ENCODE results near the gene GJC2.

Gene GJC2

DNA sequence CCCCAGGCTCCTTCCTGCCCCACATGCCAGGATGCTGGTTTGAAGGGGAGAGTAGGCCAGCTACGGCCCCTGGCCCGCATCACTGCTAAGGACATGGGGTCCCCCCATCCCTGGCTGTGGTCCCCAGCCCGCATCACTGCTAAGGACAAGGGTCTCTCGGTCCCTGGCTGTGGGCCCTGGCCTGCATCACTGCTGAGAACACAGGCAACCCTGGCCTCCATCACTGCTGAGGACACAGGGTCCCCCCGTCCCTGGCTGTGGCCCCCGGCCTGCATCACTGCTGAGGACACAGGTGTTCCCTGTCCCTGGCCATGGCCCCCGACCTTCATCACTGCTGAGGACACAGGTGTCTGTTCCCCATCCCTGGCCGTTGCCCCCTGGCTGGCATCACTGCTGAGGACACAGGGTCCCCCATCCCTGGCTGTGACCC is 57.7 kb downstream of the GJC2 start:
- Histone ChIP-seq H3K4me2 (ENCODE audit: insufficient read depth, low read length, poor library complexity, severe bottlenecking) (no peak overlapping the region), H2BK120ac (ENCODE audit: low read depth, low read length) (no peak overlapping the region), H2BK15ac (ENCODE audit: low read length) (peak overlapping the region; percentile 96), H4K91ac (ENCODE audit: low read depth, low read length, poor library complexity) (no peak overlapping the region), H3K27me3 (ENCODE audit: control insufficient read depth in 3 of 3, insufficient read depth in 3 of 3, low read depth in 1 of 3, low read length in 3 of 3) (peaks cover 0 to 10% (median 5%) of the 10 kb centered on the region in 3 experiments), H2BK5ac (ENCODE audit: low read length) (peak overlapping the region; percentile 82), H3K14ac (ENCODE audit: low read length) (peak overlapping the region; percentile 21), H3K79me1 (ENCODE audit: low read depth, low read length) (peaks cover 8% of the 10 kb centered on the region), H3K4me3 (ENCODE audit: low read length in 2 of 2) (peak overlapping the region in 1 of 2 donors; percentile 2), H3K18ac (ENCODE audit: low read length) (peak overlapping the region; percentile 87), H2BK12ac (ENCODE audit: low read length) (peak overlapping the region; percentile 73), H2AK5ac (ENCODE audit: low read depth, low read length) (peak overlapping the region; percentile 99), H3K27ac (replicated peaks; ENCODE audit: low read length) (no peak overlapping the region), H3K4me1 (ENCODE audit: control insufficient read depth in 2 of 2, insufficient read depth in 1 of 2, low read depth in 1 of 2, low read length in 2 of 2) (peaks cover 25 to 28% of the 10 kb centered on the region in 2 donors), H2AFZ (ENCODE audit: low read length) (peak overlapping the region; percentile 85), H3K36me3 (replicated peaks in 1 of 2; ENCODE audit: control insufficient read depth in 2 of 2, insufficient read depth in 2 of 2, low read length in 2 of 2) (no peaks in the 10 kb centered on the region), H3K23ac (ENCODE audit: low read depth, low read length, poor library complexity) (no peak overlapping the region), H3K9ac (ENCODE audit: low read depth, low read length, poor library complexity) (peak overlapping the region; percentile 63), H4K8ac (ENCODE audit: low read depth, low read length) (peak overlapping the region; percentile 17), H3K9me3 (replicated peaks in 1 of 2; ENCODE audit: control insufficient read depth in 2 of 2, insufficient read depth in 1 of 2, low read depth in 1 of 2, low read length in 2 of 2) (peaks cover 0 to 3% of the 10 kb centered on the region in 2 donors), H3K4ac (ENCODE audit: low read length) (peak overlapping the region; percentile 37)
- no peak for DNase-seq (ENCODE audit: low spot score)
- WGBS, 2 donors (ENCODE audit: extremely low coverage in 2 of 2, insufficient read length in 2 of 2, insufficient replicate concordance in 1 of 2), result no CpG with 5 or more reads among the region's 8 CpGs

DNA sequence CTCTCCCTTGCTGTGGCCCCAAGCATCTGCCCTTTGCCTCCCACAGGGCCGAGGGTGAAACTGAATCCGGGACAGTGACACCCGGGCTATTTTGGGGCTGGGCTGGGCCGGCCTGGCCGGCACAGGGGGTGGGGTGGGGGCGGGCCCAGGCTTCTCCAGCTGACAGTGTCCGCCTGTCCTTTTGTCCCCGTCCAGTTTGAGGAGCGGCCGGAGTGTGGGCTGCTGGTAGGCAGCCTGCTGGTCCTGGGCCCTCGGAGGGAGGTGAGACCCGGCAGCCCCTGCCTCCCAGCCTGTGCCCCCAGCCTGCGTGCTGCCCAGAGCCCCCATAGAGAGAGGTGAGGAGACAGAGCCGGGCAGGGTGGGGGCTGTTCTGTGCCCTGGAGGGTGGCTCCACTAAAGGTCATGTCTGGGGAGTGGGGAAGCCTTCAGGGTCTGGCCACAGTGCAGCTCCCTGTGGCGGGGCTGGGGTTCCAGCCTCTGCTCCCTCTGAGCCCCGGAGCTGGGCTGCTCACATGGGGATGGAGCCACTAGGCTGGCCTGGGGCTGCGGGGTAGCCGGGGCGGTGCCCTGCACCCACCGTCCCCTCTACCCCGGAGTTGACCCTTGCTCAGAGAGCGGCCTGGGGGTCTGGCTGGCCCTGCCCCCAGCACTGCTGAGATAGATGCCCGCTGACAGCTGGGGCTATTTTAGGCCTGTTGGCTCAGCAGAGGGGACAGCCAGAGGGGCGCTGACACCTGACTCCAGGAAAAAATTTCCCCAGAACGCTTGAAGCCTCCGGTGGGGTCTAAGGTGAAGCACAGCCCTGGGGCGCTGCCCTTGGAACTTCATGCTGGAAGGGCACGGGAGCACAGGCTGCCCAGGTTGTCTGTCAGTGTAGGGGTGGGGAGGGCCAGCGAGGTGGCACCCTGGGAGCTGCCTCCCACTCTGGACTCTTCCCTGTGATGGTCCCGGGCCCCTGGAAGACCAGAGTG is 58.4 kb downstream of the GJC2 start, which contains the start of gene OBSCN:
TSS of gene OBSCN (plus strand) at position 194 of the 971 bp plus-strand sequence. CDS start 3,740 bp downstream, outside the sequence.
- peaks cover 0 to 13% (median 7%) of the 10 kb centered on the region in 3 experiments for H3K27me3 ChIP-seq (ENCODE audit: control insufficient read depth in 3 of 3, insufficient read depth in 3 of 3, low read depth in 1 of 3, low read length in 3 of 3)
- peak within 1 kb of the TSS; percentile 85 for H2AFZ ChIP-seq (ENCODE audit: low read length)
- no peak for DNase-seq (ENCODE audit: low spot score)

DNA sequence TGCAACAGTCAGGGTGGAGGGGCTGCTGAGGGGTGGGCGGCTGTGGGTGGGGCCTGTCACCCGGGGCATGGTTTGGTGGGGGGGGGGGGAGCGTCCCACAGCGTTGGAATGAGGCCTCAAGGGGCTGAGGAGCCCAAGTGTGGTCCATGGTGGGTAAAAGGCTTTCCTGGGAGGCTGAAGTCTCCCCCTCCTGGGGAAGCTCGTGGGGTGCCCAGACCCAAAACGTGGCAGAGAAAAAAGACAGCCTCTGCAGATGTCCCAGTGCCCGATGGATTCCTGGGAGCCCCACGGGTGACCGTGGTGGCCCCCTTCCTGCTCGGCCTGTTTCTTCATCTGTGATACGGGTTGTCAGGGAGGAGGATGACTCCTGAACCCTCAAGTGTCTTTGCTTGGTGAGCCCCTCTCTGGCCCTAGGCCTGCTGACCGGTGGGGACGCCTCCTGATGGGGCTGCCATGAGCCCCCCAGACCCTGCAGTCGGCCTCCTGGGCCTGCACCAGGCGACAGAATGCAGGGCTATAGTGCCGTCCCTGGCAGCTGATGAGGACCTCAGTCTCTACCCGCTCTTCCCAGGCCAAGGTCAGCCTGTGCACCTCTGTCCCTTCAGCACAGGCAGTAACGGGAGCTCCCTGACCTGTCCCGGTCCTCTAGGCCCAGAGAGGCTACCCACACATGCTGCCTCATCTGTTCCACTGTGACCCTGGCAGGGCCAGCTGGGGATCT is 59.3 kb downstream of the GJC2 start:
- H4K8ac ChIP-seq (ENCODE audit: low read depth, low read length), result no peak overlapping the region
- peak overlapping the region; percentile 82 for H2BK5ac ChIP-seq (ENCODE audit: low read length)
- H3K36me3 ChIP-seq (replicated peaks in 1 of 2; ENCODE audit: control insufficient read depth in 2 of 2, insufficient read depth in 2 of 2, low read length in 2 of 2), result no peaks in the 10 kb centered on the region
- peak overlapping the region; percentile 57 for H3K18ac ChIP-seq (ENCODE audit: low read length)
- H3K4ac ChIP-seq (ENCODE audit: low read length), result peak overlapping the region; percentile 76
- H2BK15ac ChIP-seq (ENCODE audit: low read length), result no peak overlapping the region
- H3K27me3 ChIP-seq (ENCODE audit: control insufficient read depth in 3 of 3, insufficient read depth in 3 of 3, low read depth in 1 of 3, low read length in 3 of 3), result peaks cover 0 to 13% (median 7%) of the 10 kb centered on the region in 3 experiments
- peaks cover 0 to 3% of the 10 kb centered on the region in 2 donors for H3K9me3 ChIP-seq (replicated peaks in 1 of 2; ENCODE audit: control insufficient read depth in 2 of 2, insufficient read depth in 1 of 2, low read depth in 1 of 2, low read length in 2 of 2)
- H2BK12ac ChIP-seq (ENCODE audit: low read length), result peak overlapping the region; percentile 58
- no peak overlapping the region for H3K4me3 ChIP-seq (ENCODE audit: low read length in 2 of 2)
- no peak overlapping the region for H3K23ac ChIP-seq (ENCODE audit: low read depth, low read length, poor library complexity)
- peaks cover 10% of the 10 kb centered on the region for H3K79me1 ChIP-seq (ENCODE audit: low read depth, low read length)
- no peak overlapping the region for H2BK120ac ChIP-seq (ENCODE audit: low read depth, low read length)
- H3K9ac ChIP-seq (ENCODE audit: low read depth, low read length, poor library complexity), result no peak overlapping the region
- H2AFZ ChIP-seq (ENCODE audit: low read length), result no peak overlapping the region
- H3K14ac ChIP-seq (ENCODE audit: low read length), result peak overlapping the region; percentile 71
- H4K91ac ChIP-seq (ENCODE audit: low read depth, low read length, poor library complexity), result no peak overlapping the region
- H3K4me1 ChIP-seq (ENCODE audit: control insufficient read depth in 2 of 2, insufficient read depth in 1 of 2, low read depth in 1 of 2, low read length in 2 of 2), result peaks cover 28% of the 10 kb centered on the region in 2 donors
- WGBS, 2 donors (ENCODE audit: extremely low coverage in 2 of 2, insufficient read length in 2 of 2, insufficient replicate concordance in 1 of 2), result no CpG with 5 or more reads among the region's 19 CpGs
- no peak overlapping the region for H3K27ac ChIP-seq (replicated peaks; ENCODE audit: low read length)
- peak overlapping the region; percentile 96 for H2AK5ac ChIP-seq (ENCODE audit: low read depth, low read length)
- H3K4me2 ChIP-seq (ENCODE audit: insufficient read depth, low read length, poor library complexity, severe bottlenecking), result no peak overlapping the region
- no peak for DNase-seq (ENCODE audit: low spot score)

More for the DNA sequence above, 58.4 kb downstream of the GJC2 start, which contains the start of gene OBSCN:
- no peak within 1 kb of the TSS for H3K4me2 ChIP-seq (ENCODE audit: insufficient read depth, low read length, poor library complexity, severe bottlenecking)
- peak within 1 kb of the TSS; percentile 99 for H2AK5ac ChIP-seq (ENCODE audit: low read depth, low read length)
- H3K14ac ChIP-seq (ENCODE audit: low read length), result peak within 1 kb of the TSS; percentile 89
- H3K9ac ChIP-seq (ENCODE audit: low read depth, low read length, poor library complexity), result peak within 1 kb of the TSS; percentile 77
- peak within 1 kb of the TSS in 1 of 2 donors; percentile 2 for H3K4me3 ChIP-seq (ENCODE audit: low read length in 2 of 2)
- H3K79me1 ChIP-seq (ENCODE audit: low read depth, low read length), result peaks cover 8% of the 10 kb centered on the region
- H3K36me3 ChIP-seq (replicated peaks in 1 of 2; ENCODE audit: control insufficient read depth in 2 of 2, insufficient read depth in 2 of 2, low read length in 2 of 2), result no peaks in the 10 kb centered on the region
- H3K4me1 ChIP-seq (ENCODE audit: control insufficient read depth in 2 of 2, insufficient read depth in 1 of 2, low read depth in 1 of 2, low read length in 2 of 2), result peaks cover 28% of the 10 kb centered on the region in 2 donors
- peak within 1 kb of the TSS; percentile 82 for H2BK5ac ChIP-seq (ENCODE audit: low read length)
- peak within 1 kb of the TSS; percentile 73 for H2BK12ac ChIP-seq (ENCODE audit: low read length)
- no peak within 1 kb of the TSS for H2BK120ac ChIP-seq (ENCODE audit: low read depth, low read length)
- H2BK15ac ChIP-seq (ENCODE audit: low read length), result peak within 1 kb of the TSS; percentile 96
- peak within 1 kb of the TSS; percentile 87 for H3K18ac ChIP-seq (ENCODE audit: low read length)
- H3K9me3 ChIP-seq (replicated peaks in 1 of 2; ENCODE audit: control insufficient read depth in 2 of 2, insufficient read depth in 1 of 2, low read depth in 1 of 2, low read length in 2 of 2), result peaks cover 0 to 3% of the 10 kb centered on the region in 2 donors
- WGBS, 2 donors (ENCODE audit: extremely low coverage in 2 of 2, insufficient read length in 2 of 2, insufficient replicate concordance in 1 of 2), result no CpG with 5 or more reads among the region's 30 CpGs
- H4K8ac ChIP-seq (ENCODE audit: low read depth, low read length), result peak within 1 kb of the TSS; percentile 17
- H3K4ac ChIP-seq (ENCODE audit: low read length), result peak within 1 kb of the TSS; percentile 37
- H3K27ac ChIP-seq (replicated peaks; ENCODE audit: low read length), result no peak within 1 kb of the TSS
- H4K91ac ChIP-seq (ENCODE audit: low read depth, low read length, poor library complexity), result no peak within 1 kb of the TSS
- peak within 1 kb of the TSS; percentile 65 for H3K23ac ChIP-seq (ENCODE audit: low read depth, low read length, poor library complexity)
